D341Med (cell line): ENCODE data around the gene KIR2DL4.
"Not testable (repeated sequence)": the region's sequence is repeated elsewhere in the genome, so short reads cannot be mapped to it uniquely, and the experiment has no call there.

Experiments used
- DNase-seq: peaks from one replicate; pipeline ENCODE4 v3.0.0; 2012; ENCODE audit warnings: low spot score

KIR2DL4 gene

GRCh38 chr19:54803410-54803809 lies at the start of gene KIR2DL4:
TSS of gene KIR2DL4 (plus strand) at chr19:54803610. CDS start at chr19:54803652, 42 bp downstream.
- no peak for DNase-seq

DNA sequence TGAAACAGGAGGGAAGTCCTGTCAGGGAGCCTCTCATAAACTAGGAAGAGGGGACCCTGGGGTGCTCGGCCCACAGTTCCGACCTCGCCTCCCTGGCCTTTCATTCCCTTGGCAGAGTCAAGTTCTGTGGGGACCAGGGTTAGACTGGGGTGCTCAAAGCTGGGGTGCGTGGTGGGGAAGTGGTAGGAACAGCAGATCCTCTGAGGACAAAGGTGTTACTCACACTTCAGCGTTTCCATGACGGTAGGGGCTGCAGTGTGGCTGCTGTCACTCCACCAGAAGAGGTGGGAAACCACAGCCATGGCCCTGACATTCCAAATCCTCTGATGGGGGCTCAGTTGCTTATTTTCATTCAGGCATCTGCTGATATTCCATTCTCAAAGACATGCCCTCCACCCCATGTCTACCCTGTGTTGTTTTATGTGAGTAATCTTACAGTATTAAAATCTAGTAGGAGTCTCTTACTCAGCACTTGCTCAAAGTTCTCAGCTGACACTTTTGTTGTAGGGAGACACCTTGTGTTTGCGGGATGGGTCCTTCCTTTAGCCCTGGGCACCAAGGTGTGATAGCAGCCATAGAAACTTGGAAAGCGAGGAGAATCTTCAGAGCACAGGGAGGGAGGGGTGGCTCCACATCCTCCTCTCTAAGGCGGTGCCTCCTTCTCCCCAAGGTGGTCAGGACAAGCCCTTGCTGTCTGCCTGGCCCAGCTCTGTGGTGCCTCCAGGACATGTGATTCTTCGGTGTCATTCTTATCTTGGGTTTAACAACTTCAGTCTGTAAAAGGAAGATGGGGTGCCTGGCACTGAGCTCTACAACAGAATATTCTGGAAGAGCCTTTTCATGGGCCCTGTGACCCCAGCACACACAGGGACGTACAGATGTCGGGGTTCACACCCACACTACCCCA lies 47.0 kb upstream of the KIR2DL4 start:
- not testable (repeated sequence) for DNase-seq

- not testable (repeated sequence) for DNase-seq
Observed at GRCh38 chr19:54758577-54758976, 44.8 kb upstream of the KIR2DL4 start.

- DNase-seq: not testable (repeated sequence)
Observed at GRCh38 chr19:54764219-54764618, 39.2 kb upstream of the KIR2DL4 start.

DNA sequence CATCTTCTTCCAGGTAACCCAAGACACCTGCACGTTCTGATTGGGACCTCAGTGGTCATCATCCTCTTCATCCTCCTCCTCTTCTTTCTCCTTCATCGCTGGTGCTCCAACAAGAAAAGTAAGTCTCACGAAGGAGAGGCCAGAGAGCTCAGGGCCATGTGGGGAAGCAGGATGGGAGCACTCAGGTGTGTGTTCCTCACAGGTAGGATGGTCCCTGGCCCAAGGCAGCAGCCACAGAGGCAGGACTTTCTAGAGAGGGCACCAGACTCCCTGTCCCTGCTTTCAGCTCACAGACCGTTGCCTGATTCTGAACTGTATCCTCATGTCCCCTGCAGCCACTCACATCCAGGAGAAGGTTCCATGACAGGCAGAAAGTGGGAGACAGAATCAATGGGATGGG lies 36.9 kb upstream of the KIR2DL4 start:
- not testable (repeated sequence) for DNase-seq

DNA sequence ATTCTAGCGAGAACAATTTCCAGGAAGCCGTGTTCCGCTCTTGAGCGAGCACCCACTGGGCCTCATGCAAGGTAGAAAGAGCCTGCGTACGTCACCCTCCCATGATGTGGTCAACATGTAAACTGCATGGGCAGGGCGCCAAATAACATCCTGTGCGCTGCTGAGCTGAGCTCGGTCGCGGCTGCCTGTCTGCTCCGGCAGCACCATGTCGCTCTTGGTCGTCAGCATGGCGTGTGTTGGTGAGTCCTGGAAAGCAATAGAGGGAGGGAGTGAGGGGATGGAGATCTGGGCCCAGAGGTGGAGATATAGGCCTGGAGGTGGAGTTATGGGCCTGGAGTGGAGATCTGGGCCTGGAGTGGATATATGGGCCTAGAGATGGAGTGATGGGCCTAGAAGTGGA lies 33.8 kb upstream of the KIR2DL4 start, which contains the start of gene KIR2DL1:
Gene KIR2DL1 (plus strand): TSS at position 148 of the 400 bp plus-strand sequence. CDS start 58 bp downstream, at position 206.
- DNase-seq: not testable (repeated sequence)

- not testable (repeated sequence) for DNase-seq
Observed at GRCh38 chr19:54770511-54770910, 32.9 kb upstream of the KIR2DL4 start.

DNA sequence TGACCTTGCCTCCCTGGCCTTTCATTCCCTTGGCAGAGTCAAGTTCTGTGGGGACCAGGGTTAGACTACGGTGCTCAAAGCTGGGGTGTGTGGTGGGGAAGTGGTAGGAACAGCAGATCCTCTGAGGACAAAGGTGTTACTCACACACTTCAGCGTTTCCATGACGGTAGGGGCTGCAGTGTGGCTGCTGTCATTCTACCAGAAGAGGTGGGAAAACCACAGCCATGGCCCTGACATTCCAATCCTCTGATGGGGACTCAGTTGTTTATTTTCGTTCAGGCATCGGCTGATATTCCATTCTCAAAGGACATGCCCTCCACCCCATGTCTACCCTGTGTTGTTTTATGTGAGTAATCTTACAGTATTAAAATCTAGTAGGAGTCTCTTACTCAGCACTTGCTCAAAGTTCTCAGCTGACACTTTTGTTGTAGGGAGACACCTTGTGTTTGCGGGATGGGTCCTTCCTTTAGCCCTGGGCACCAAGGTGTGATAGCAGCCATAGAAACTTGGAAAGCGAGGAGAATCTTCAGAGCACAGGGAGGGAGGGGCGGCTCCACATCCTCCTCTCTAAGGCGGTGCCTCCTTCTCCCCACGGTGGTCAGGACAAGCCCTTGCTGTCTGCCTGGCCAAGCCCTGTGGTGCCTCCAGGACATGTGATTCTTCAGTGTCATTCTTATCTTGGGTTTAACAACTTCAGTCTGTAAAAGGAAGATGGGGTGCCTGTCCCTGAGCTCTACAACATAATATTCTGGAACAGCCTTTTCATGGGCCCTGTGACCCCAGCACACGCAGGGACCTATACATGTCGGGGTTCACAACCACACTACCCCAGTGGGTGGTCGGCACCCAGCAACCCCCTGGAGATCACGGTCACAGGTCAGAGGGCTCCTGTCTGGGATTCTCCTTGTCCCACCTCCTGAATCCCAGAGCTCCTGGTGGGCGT lies 32.1 kb upstream of the KIR2DL4 start:
- DNase-seq: not testable (repeated sequence)

GRCh38 chr19:54772666-54773065 lies 30.7 kb upstream of the KIR2DL4 start:
- DNase-seq: not testable (repeated sequence)

DNA sequence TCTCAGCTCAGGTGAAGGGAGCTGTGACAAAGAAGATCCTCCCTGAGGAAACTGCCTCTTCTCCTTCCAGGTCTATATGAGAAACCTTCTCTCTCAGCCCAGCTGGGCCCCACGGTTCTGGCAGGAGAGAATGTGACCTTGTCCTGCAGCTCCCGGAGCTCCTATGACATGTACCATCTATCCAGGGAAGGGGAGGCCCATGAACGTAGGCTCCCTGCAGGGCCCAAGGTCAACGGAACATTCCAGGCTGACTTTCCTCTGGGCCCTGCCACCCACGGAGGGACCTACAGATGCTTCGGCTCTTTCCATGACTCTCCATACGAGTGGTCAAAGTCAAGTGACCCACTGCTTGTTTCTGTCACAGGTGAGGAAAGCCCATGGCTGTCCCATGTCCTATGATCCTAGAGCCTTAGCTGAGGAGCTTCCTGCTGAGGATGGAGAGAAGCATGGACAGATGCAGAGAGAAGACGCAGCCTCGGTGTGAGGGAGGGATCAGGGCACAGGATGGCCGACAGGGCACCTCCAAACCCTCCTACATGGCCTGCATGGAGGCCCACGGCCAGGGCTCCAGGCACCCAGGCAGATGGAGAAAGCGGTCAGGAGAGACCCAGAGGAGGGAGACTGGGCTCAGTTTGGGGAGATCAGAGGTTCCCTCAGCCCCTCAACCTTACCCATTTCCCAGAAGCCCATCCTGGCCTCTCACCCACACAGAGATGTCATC lies 28.2 kb upstream of the KIR2DL4 start:
- not testable (repeated sequence) for DNase-seq

- not testable (repeated sequence) for DNase-seq
Observed at GRCh38 chr19:54775830-54776229, 27.6 kb upstream of the KIR2DL4 start.

GRCh38 chr19:54777851-54778250 lies 25.6 kb upstream of the KIR2DL4 start:
- DNase-seq: not testable (repeated sequence)

DNA sequence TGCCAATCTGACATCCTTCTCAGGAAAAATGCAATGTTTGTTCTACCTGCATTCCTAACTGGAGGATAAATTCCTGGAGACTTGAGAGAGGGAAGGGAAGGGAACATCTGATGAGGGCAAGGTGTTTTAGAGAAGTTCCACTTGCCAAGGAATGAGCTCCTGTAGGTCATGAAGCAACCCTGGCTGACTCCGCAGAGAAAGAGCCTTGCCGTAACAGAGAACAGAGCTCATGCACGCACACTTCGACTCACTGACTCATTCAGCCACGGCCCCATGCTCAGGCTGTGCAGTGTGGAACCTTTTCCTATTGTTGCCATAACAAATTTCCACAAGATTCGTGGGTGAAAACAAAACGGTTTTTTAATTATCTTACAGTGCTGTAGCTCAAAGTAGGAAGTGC lies 24.5 kb upstream of the KIR2DL4 start:
- not testable (repeated sequence) for DNase-seq

GRCh38 chr19:54782916-54783315 lies 20.5 kb upstream of the KIR2DL4 start:
- not testable (repeated sequence) for DNase-seq

DNA sequence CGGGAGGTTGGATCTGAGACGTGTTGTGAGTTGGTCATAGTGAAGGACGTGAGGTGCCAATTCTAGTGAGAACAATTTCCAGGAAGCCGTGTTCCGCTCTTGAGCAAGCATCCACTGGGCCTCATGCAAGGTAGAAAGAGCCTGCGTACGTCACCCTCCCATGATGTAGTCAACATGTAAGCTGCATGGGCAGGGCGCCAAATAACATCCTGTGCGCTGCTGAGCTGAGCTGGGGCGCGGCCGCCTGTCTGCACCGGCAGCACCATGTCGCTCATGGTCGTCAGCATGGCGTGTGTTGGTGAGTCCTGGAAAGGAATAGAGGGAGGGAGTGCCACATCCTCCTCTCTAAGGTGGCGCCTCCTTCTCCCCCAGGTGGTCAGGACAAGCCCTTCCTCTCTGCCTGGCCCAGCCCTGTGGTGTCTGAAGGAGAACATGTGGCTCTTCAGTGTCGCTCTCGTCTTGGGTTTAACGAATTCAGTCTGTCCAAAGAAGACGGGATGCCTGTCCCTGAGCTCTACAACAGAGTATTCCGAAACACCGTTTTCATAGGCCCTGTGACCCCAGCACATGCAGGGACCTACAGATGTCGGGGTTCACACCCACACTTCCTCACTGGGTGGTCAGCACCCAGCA lies 17.2 kb upstream of the KIR2DL4 start:
- DNase-seq: not testable (repeated sequence)

GRCh38 chr19:54788154-54788553 lies 15.3 kb upstream of the KIR2DL4 start:
- not testable (repeated sequence) for DNase-seq

GRCh38 chr19:54790711-54791110 lies 12.7 kb upstream of the KIR2DL4 start:
- DNase-seq: no peak

DNA sequence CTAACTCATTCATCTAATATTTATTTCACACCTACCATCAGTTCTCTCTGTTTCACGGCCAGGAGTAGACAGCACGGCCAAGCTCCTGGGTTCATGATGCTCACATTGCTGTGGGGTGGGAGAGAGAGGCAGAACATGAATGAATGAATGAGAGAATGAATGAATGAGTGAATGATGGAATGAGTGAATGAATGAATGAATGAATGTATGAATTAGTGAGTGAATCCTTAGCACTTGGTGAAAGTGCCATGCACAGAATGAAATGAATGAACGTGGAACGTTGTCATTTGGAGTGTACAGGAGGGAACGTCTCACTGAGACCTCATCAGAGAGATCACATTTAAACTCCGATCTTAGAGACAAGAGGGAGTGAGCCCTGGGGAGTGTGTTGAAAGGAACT lies 11.9 kb upstream of the KIR2DL4 start:
- DNase-seq: no peak

GRCh38 chr19:54792814-54793213 lies 10.6 kb upstream of the KIR2DL4 start:
- DNase-seq: no peak

DNA sequence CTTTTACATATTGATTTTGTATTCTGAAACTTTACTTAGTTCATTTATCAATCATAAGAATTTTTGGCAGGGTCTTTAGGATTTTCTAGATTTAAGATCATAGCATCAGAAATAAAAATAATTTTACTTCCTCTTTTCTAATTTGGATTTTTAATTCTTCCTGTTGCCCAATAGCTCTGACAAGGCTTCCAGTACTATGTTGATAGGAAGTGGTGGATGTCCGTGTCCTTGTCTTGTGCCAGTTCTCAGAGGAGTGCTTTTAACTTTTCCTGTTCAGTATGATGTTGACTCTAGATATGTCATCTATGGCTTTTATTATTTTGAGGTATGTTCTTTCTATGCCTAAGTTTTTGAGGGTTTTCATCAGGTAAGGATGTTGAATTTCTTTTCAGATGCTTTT lies 7.7 kb upstream of the KIR2DL4 start:
- DNase-seq: no peak

GRCh38 chr19:54804101-54804500 lies 691 bp downstream of the KIR2DL4 start:
- no peak for DNase-seq
